CD14-positive monocyte (primary cell): ENCODE results near the gene KLRG1. TPM values are rescaled to one million over a fixed set of nuclear protein-coding genes. Genes with fewer than 3 reads are reported as not detected.

Experiments
- DNase-seq, 3 donors: peaks; one replicate each; pipeline ENCODE4 v3.0.0-alpha.2; 2011 to 2022
- H2AFZ ChIP-seq: 2 replicates; pipeline ENCODE4 v1.6.0; 2012; ENCODE audit warnings: mild to moderate bottlenecking, low read depth, low read length, inconsistent platforms; ENCODE audit not compliant: insufficient read depth, poor library complexity, severe bottlenecking
- H3K27ac ChIP-seq, 2 donors: 1 replicate in 1 of 2; 2 replicates in 1 of 2; pipeline ENCODE4 v1.5.1; 2012 to 2013; ENCODE audit warnings: low read length in 2 of 2, control low read depth in 1 of 2, inconsistent platforms in 1 of 2, low read depth in 1 of 2, mild to moderate bottlenecking in 1 of 2
- H3K27me3 ChIP-seq, 2 donors: one replicate each; pipeline versions ENCODE4 v1.6.0 to v1.6.1; 2011 to 2013; ENCODE audit warnings: low read length in 2 of 2; ENCODE audit not compliant: control insufficient read depth in 2 of 2, insufficient read depth in 2 of 2
- H3K36me3 ChIP-seq, 2 donors: replicated peaks in 1 of 2; 1 replicate in 1 of 2; 2 replicates in 1 of 2; pipeline versions ENCODE4 v1.5.1 to v1.6.1; 2012 to 2013; ENCODE audit warnings: low read length in 2 of 2, control low read depth in 1 of 2, inconsistent platforms in 1 of 2, mild to moderate bottlenecking in 1 of 2; ENCODE audit not compliant: insufficient read depth in 2 of 2, control insufficient read depth in 1 of 2
- H3K4me1 ChIP-seq, 2 donors: 1 replicate in 1 of 2; 2 replicates in 1 of 2; pipeline versions ENCODE4 v1.5.1 to v1.6.1; 2012 to 2013; ENCODE audit warnings: low read length in 2 of 2, control low read depth in 1 of 2, inconsistent platforms in 1 of 2, mild to moderate bottlenecking in 1 of 2, moderate library complexity in 1 of 2; ENCODE audit not compliant: insufficient read depth in 2 of 2, control insufficient read depth in 1 of 2
- H3K4me2 ChIP-seq: replicated peaks from 2 replicates; pipeline ENCODE3; 2012; ENCODE audit warnings: low read length, moderate library complexity, mild to moderate bottlenecking; ENCODE audit not compliant: poor library complexity, severe bottlenecking; ENCODE audit errors: extremely low read depth
- H3K4me3 ChIP-seq, 3 experiments: fragments of 200-600 bp in 1 of 3; sonication (generic) in 1 of 3; replicated peaks in 1 of 3; 1 replicate in 2 of 3; 2 replicates in 1 of 3; pipeline ENCODE4 v1.5.1; 2011 to 2013; ENCODE audit warnings: low read length in 3 of 3, mild to moderate bottlenecking in 3 of 3, control low read depth in 2 of 3, low read depth in 2 of 3, inconsistent platforms in 1 of 3, moderate library complexity in 1 of 3
- H3K79me2 ChIP-seq: 2 replicates; pipeline ENCODE4 v1.6.0; 2012; ENCODE audit warnings: mild to moderate bottlenecking, control low read depth, inconsistent platforms, low read length, moderate library complexity; ENCODE audit not compliant: insufficient read depth
- H3K9ac ChIP-seq: 2 replicates; pipeline ENCODE4 v1.6.0; 2017; ENCODE audit warnings: low read length, mild to moderate bottlenecking; ENCODE audit not compliant: insufficient read depth, poor library complexity, severe bottlenecking
- H3K9me3 ChIP-seq, 2 donors: replicated peaks in 1 of 2; 1 replicate in 1 of 2; 2 replicates in 1 of 2; pipeline versions ENCODE4 v1.5.1 to v1.6.1; 2012 to 2013; ENCODE audit warnings: low read length in 2 of 2, control low read depth in 1 of 2; ENCODE audit not compliant: control insufficient read depth in 1 of 2, insufficient read depth in 1 of 2
- H4K20me1 ChIP-seq: 2 replicates; pipeline ENCODE4 v1.6.0; 2012; ENCODE audit warnings: mild to moderate bottlenecking, low read length, control low read depth, moderate library complexity; ENCODE audit not compliant: insufficient read depth
- H3K27ac Mint-ChIP-seq, 7 donors: one replicate each; pipeline ENCODE4 v1.8.0; 2020; ENCODE audit warnings: mild to moderate bottlenecking in 7 of 7, mixed read lengths in 7 of 7, moderate library complexity in 6 of 7, inconsistent platforms in 2 of 7
- H3K27me3 Mint-ChIP-seq, 3 donors: one replicate each; pipeline ENCODE4 v1.8.0; 2021 to 2022; ENCODE audit warnings: low read depth in 3 of 3, mild to moderate bottlenecking in 3 of 3, mixed read lengths in 3 of 3, moderate library complexity in 3 of 3, inconsistent platforms in 1 of 3
- H3K36me3 Mint-ChIP-seq, 2 donors: one replicate each; pipeline ENCODE4 v1.8.0; 2020; ENCODE audit warnings: mixed read lengths in 2 of 2, inconsistent platforms in 1 of 2, mild to moderate bottlenecking in 1 of 2
- H3K4me1 Mint-ChIP-seq: one replicate; pipeline ENCODE4 v1.8.0; 2020; ENCODE audit warnings: mild to moderate bottlenecking, mixed read lengths
- H3K4me3 Mint-ChIP-seq, 2 donors: one replicate each; pipeline ENCODE4 v1.8.0; 2020; ENCODE audit warnings: mild to moderate bottlenecking in 2 of 2, mixed read lengths in 2 of 2, moderate library complexity in 1 of 2
- H3K9me3 Mint-ChIP-seq, 7 donors: one replicate each; pipeline ENCODE4 v1.8.0; 2020 to 2022; ENCODE audit warnings: mixed read lengths in 7 of 7, mild to moderate bottlenecking in 6 of 7, moderate library complexity in 6 of 7, inconsistent platforms in 2 of 7
- WGBS: methylation state at CpG from one replicate; pipeline ENCODE4 v1.1.5; 2013; ENCODE audit warnings: missing lambda C conversion rate; ENCODE audit not compliant: insufficient coverage; 5-methylcytosine and 5-hydroxymethylcytosine counted together
- intact Hi-C, 2 donors: fragments of 100-400 bp; cut with micrococcal nuclease; formaldehyde crosslinking; loops; one replicate each; pipeline versions ENCODE4 v1.15.0 to v1.15.1; 2023
- polyA plus RNA-seq, 3 donors: library from polyadenylated mRNA; depleted of rRNA in 1 of 3; unstranded in 2 of 3; stranded (reverse) in 1 of 3; fragments of 300-500 nt in 2 of 3; fragments of >200 nt in 1 of 3; fragmentation: Illumina TruSeq in 2 of 3; gene quantifications; 1 replicate in 2 of 3; 2 replicates in 1 of 3; pipeline ENCODE4 v1.2.3, GENCODE V29; 2012 to 2021
- TF ChIP-seq, protein P1 (sequence below): fragments of 200-600 bp; IDR thresholded peaks from one replicate; pipeline ENCODE4 v1.8.0; 2022; ENCODE audit warnings: antibody characterized with exemption, mild to moderate bottlenecking

The KLRG1 gene
- polyA plus RNA-seq, 3 donors, result 1.1 to 3.4 (median 2.3) TPM

- 100% methylated on average over 3 of the region's 8 CpGs for WGBS
- Histone ChIP-seq H3K27ac (no peak overlapping the region), H2AFZ (no peak overlapping the region), H3K9me3 (peaks cover 5 to 17% of the 10 kb centered on the region in 2 donors), H3K4me2 (no peak overlapping the region), H3K9ac (no peak overlapping the region), H3K4me1 (peaks cover 16 to 27% of the 10 kb centered on the region in 2 donors), H3K36me3 (no peaks in the 10 kb centered on the region), H3K4me3 (no peak overlapping the region), H4K20me1 (no peaks in the 10 kb centered on the region), H3K27me3 (no peaks in the 10 kb centered on the region), H3K79me2 (peaks cover 13% of the 10 kb centered on the region)
- intact Hi-C loops, result loop anchor here in 1 of 2 donors (5.0 kb wide), 1 partner anchor 78 kb away; no protein-coding TSS in a partner anchor
- Mint-ChIP-seq H3K4me1 (peaks cover 24% of the 10 kb centered on the region), H3K27me3 (peaks cover 0 to 4% (median 0%) of the 10 kb centered on the region in 3 donors), H3K36me3 (peaks cover 3 to 17% of the 10 kb centered on the region in 2 donors), H3K4me3 (no peak overlapping the region), H3K27ac (no peak overlapping the region), H3K9me3 (peaks cover 0 to 25% (median 17%) of the 10 kb centered on the region in 7 donors)
- DNase-seq, result no peak
- TF ChIP-seq, protein P1, sequence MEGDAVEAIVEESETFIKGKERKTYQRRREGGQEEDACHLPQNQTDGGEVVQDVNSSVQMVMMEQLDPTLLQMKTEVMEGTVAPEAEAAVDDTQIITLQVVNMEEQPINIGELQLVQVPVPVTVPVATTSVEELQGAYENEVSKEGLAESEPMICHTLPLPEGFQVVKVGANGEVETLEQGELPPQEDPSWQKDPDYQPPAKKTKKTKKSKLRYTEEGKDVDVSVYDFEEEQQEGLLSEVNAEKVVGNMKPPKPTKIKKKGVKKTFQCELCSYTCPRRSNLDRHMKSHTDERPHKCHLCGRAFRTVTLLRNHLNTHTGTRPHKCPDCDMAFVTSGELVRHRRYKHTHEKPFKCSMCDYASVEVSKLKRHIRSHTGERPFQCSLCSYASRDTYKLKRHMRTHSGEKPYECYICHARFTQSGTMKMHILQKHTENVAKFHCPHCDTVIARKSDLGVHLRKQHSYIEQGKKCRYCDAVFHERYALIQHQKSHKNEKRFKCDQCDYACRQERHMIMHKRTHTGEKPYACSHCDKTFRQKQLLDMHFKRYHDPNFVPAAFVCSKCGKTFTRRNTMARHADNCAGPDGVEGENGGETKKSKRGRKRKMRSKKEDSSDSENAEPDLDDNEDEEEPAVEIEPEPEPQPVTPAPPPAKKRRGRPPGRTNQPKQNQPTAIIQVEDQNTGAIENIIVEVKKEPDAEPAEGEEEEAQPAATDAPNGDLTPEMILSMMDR, result no peak
These were observed 35.5 kb upstream of the KLRG1 start for GRCh38 chr12:8953773-8954402.

- Histone ChIP-seq H2AFZ (no peak overlapping the region), H4K20me1 (no peaks in the 10 kb centered on the region), H3K27ac (no peak overlapping the region), H3K36me3 (no peaks in the 10 kb centered on the region), H3K27me3 (no peaks in the 10 kb centered on the region), H3K4me3 (no peak overlapping the region), H3K9me3 (peaks cover 5 to 17% of the 10 kb centered on the region in 2 donors), H3K4me2 (no peak overlapping the region), H3K79me2 (peaks cover 5% of the 10 kb centered on the region), H3K4me1 (peaks cover 12 to 16% of the 10 kb centered on the region in 2 donors), H3K9ac (no peak overlapping the region)
- 94% methylated on average over 13 of the region's 15 CpGs for WGBS
- H3K9me3 Mint-ChIP-seq, result peaks cover 0 to 25% (median 17%) of the 10 kb centered on the region in 7 donors
- H3K27me3 Mint-ChIP-seq, result peaks cover 0 to 1% (median 0%) of the 10 kb centered on the region in 3 donors
- H3K4me3 Mint-ChIP-seq, result no peak overlapping the region
- H3K36me3 Mint-ChIP-seq, result peaks cover 3 to 17% of the 10 kb centered on the region in 2 donors
- DNase-seq, result no peak
- peaks cover 12% of the 10 kb centered on the region for H3K4me1 Mint-ChIP-seq
- TF ChIP-seq, protein P1, result no peak
- H3K27ac Mint-ChIP-seq, result no peak overlapping the region
- intact Hi-C loops, result no loop called here
These were observed 33.3 kb upstream of the KLRG1 start for GRCh38 chr12:8956073-8956472.
